Measurements from ENCODE around the gene SLC22A16. TPM values are rescaled to one million over a fixed set of nuclear protein-coding genes. Genes with fewer than 3 reads are reported as not detected.

SLC22A16 gene
- total and polyA plus RNA-seq, 2 of the 8 experiments (the other 6 are each of a cell fraction or from before 2014, with no cell fraction given), result not detected

- TF ChIP-seq TAF7 (optimal IDR thresholded peaks at IDR 0.05; ENCODE audit: borderline replicate concordance, low read depth, low read length), result no peak
- TF ChIP-seq, protein P1, sequence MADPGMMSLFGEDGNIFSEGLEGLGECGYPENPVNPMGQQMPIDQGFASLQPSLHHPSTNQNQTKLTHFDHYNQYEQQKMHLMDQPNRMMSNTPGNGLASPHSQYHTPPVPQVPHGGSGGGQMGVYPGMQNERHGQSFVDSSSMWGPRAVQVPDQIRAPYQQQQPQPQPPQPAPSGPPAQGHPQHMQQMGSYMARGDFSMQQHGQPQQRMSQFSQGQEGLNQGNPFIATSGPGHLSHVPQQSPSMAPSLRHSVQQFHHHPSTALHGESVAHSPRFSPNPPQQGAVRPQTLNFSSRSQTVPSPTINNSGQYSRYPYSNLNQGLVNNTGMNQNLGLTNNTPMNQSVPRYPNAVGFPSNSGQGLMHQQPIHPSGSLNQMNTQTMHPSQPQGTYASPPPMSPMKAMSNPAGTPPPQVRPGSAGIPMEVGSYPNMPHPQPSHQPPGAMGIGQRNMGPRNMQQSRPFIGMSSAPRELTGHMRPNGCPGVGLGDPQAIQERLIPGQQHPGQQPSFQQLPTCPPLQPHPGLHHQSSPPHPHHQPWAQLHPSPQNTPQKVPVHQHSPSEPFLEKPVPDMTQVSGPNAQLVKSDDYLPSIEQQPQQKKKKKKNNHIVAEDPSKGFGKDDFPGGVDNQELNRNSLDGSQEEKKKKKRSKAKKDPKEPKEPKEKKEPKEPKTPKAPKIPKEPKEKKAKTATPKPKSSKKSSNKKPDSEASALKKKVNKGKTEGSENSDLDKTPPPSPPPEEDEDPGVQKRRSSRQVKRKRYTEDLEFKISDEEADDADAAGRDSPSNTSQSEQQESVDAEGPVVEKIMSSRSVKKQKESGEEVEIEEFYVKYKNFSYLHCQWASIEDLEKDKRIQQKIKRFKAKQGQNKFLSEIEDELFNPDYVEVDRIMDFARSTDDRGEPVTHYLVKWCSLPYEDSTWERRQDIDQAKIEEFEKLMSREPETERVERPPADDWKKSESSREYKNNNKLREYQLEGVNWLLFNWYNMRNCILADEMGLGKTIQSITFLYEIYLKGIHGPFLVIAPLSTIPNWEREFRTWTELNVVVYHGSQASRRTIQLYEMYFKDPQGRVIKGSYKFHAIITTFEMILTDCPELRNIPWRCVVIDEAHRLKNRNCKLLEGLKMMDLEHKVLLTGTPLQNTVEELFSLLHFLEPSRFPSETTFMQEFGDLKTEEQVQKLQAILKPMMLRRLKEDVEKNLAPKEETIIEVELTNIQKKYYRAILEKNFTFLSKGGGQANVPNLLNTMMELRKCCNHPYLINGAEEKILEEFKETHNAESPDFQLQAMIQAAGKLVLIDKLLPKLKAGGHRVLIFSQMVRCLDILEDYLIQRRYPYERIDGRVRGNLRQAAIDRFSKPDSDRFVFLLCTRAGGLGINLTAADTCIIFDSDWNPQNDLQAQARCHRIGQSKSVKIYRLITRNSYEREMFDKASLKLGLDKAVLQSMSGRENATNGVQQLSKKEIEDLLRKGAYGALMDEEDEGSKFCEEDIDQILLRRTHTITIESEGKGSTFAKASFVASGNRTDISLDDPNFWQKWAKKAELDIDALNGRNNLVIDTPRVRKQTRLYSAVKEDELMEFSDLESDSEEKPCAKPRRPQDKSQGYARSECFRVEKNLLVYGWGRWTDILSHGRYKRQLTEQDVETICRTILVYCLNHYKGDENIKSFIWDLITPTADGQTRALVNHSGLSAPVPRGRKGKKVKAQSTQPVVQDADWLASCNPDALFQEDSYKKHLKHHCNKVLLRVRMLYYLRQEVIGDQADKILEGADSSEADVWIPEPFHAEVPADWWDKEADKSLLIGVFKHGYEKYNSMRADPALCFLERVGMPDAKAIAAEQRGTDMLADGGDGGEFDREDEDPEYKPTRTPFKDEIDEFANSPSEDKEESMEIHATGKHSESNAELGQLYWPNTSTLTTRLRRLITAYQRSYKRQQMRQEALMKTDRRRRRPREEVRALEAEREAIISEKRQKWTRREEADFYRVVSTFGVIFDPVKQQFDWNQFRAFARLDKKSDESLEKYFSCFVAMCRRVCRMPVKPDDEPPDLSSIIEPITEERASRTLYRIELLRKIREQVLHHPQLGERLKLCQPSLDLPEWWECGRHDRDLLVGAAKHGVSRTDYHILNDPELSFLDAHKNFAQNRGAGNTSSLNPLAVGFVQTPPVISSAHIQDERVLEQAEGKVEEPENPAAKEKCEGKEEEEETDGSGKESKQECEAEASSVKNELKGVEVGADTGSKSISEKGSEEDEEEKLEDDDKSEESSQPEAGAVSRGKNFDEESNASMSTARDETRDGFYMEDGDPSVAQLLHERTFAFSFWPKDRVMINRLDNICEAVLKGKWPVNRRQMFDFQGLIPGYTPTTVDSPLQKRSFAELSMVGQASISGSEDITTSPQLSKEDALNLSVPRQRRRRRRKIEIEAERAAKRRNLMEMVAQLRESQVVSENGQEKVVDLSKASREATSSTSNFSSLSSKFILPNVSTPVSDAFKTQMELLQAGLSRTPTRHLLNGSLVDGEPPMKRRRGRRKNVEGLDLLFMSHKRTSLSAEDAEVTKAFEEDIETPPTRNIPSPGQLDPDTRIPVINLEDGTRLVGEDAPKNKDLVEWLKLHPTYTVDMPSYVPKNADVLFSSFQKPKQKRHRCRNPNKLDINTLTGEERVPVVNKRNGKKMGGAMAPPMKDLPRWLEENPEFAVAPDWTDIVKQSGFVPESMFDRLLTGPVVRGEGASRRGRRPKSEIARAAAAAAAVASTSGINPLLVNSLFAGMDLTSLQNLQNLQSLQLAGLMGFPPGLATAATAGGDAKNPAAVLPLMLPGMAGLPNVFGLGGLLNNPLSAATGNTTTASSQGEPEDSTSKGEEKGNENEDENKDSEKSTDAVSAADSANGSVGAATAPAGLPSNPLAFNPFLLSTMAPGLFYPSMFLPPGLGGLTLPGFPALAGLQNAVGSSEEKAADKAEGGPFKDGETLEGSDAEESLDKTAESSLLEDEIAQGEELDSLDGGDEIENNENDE (IDR thresholded peaks at IDR 0.05; ENCODE audit: insufficient replicate concordance, low read length), result no peak
Observed at GRCh38 chr6:110492584-110492983, 16.2 kb upstream of the SLC22A16 start (continued).
